IPS DF 4.7 (cell line): Measurements from ENCODE around the gene NUDT14.

Experiments used
- DNase-seq: peaks from one replicate; pipeline ENCODE4 v3.0.0-alpha.2; 2013; ENCODE audit warnings: low spot score; ENCODE audit errors: extremely low read depth

The NUDT14 gene

DNA sequence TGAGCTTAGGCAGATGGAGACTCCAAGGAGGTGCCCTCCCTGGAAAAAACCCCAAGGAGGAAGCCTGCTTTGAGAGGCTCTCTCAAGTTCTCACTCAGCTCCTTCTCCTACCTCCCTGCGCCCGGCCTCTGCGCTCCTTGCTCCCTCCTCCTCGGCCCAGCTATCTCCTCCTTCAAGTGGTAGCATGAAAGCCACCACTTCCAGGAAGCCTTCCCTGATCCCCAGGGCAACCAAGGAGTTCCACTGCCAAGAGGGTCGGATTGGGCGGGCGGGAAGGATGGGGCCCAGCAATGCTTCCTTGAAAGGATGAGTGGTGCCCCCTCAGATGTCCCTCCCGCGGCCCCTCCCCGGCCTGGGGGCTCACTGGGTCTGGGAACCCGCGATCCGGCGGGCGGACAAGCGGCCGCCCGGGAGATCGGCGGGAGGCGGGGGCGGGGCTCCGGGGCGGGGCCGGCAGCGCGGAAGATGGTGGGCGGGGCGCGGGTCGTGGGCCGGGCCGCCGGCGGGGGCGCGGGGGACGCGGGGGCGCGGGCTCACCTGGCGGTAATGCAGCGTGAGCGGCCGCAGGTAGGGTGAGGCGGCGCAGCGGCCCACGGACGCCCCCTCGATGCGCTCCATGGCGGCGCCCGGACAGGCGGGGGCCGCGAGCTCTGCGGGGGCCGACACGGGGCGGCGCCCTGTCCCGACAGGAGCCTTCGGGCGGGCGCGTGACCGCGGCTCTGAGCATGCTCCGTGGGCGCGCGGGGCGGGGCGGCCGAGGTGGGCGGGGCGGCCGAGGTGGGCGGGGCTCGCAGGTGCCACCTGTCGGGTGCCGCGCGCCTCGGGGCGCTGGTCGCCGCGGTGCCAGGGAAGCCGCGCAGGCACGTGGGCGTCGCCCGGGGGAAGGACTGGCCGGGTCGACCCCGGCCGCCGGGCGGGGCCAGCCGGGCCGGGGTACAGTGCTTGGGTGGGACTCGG is at the start of gene NUDT14:
TSS of gene NUDT14 (minus strand) at position 721 of the 957 bp plus-strand sequence. CDS start at position 618, 103 bp downstream.
- no peak for DNase-seq

DNA sequence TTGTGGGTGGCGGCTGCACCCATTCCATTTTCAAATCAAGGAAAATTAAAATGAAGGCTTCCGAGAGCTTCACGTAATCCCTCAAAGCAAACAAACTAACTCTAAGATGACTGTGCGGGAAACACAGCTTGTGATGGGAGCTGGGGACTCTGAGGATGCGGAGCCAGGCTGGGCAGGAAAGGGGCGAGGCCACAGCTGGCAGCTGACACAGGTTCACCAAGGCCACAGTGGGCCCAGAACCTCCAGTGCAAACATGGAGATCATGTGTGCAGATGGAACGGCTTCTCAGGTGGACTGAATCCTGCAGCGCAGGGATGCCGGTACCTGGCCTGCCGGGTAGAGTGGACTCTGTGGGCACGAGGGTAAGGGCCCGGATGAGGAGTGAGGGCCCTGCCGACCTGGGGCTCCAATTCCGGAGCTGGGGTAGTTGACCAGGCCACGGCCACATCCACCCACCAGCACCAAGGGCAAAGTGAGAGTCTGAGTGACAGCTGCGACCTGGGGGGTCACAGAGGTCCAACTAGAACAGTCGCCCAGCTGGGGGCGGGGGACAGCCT is 48.1 kb upstream of the NUDT14 start:
- DNase-seq, result no peak

DNA sequence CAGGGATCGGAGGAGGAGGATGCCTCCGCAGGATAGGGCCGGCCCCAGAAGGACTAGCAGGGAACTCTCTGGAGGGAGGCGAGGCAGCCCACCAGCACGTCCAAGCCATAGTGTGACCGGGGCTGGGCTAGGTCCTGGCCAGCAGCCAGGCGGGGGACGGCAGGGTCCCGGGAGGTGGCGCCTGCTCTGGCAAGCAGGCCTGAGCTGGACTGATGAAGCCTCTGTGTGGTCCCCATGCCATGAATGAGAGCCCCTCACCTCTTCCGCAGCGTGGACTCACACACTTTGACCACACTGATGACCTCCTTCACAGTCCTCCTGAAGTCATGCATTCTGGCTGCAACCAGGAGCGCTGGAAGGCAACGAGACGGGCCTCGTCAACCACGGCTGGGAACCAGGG is 47.5 kb upstream of the NUDT14 start:
- no peak for DNase-seq

DNA sequence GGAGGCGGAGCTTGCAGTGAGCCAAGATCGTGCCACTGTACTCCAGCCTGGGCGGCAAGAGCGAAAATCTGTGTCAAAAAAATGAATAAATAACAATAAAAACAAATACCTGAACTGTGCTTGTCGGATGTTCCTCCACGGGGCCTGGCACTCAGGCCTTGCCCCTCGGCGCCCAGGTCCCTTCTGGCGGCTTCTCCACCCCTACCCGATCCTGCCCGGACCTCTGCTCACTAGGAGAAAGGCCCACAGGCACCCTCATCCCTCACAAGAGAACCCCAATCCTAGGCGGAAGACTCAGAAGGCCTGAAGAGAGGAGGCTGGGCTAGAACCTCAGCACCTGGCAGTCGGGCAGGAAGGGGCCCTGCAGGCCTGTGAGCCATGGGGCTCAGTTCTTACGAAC is 46.2 kb upstream of the NUDT14 start:
- DNase-seq, result no peak

DNA sequence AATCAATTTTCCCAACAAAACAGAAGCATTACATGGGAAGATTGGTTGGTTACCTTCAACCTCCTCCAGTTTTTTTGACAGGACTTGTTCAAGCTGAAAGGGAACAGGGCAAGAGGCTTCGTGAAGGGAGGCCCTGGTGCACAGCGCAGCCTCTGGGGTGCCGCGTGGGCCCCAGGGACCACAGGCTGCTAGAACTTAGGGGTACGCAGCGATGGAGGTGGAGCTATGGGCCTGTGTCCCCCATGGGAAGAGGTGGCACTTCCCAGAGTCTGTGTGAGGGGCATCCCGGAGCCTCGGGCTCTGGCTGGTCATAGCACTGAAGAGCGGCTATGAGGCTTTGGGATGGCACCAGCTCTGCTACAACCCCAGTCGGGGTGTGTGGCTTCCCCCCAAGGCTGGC is 45.1 kb upstream of the NUDT14 start:
- DNase-seq, result no peak

DNA sequence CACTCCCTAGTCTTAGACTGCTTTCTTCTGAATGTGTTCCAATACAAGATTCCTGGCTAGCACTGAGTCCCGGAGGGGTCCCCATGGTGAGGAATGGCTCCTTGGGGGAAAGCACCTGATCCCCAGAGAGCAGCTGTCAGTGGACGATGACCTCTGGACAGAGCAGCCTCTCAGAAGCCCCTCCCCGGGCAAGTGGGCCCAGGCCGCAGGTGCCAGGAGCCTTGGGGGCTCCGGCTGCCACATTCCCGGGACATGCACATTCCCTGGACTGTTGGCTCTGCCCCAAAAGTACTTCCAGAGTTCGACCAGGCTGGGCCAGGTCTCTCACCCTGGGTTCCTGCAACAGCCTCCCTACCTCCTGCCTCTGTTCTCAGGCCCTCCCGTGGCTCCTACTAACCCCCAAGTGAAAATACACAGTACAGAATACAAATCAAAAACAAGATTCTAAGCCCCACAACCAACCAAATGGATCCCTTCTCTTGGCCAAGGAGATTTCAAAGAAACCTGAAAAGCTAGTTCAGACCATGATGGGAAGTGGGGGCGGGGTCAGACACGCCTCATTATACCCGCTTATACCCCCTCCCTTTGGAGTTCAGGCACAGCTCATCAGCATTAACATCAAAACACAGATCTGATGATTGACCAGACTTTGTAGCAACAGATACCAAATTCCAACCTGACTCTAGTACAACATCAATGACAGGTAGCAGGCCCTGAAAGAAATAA is 43.9 kb upstream of the NUDT14 start:
- no peak for DNase-seq

DNA sequence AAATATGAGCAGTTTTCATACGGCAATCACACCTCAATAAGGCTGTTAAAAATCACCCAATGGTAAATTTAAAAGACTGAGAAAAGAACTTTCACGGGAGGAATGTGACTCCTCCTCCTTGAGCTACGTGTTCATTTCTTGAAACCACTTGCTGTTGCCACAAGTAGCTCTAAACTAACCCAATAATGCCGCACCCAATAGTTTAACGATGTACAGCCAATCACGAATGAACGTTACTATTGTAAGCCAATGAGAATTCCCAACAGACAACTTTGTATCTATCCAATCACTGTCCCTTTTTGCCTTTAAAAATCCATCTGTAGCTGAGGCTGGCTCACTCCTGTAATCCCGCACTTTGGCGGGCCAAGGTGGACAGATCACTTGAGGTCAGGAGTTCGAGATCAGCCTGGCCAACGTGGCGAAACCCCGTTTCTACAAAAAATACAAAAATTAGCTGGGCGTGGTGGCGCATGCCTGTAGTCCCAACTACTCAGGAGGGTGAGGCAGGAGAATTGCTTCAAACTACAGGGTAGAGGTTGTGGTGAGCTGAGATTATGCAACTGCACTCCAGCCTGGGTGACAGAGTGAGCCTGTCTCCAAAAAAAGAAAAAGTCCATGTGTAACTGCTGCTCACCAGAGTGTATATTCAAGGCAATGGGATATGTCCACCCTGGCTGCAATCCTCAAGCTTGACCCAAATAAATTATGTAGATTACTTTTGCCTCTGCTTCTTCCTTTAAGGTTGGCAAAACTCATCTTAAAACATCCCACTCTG is 42.8 kb upstream of the NUDT14 start:
- DNase-seq, result no peak

DNA sequence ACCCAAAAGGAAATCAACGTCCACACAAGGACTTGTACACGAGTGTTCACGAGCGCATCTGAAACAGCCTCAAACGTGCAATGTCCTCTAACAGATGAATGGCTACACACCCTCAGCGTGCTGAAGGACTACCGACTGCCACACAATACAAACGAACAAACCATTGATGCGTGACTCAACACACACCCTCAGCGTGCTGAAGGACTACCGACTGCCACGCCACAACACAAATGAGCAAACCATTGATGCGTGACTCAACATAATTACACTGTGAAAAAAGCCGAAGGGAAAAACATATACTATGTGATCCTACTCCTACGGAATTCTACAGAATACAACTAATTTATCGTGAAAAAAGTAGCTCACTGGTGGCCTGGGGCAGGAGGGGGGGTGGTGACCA is 42.1 kb upstream of the NUDT14 start:
- no peak for DNase-seq

DNA sequence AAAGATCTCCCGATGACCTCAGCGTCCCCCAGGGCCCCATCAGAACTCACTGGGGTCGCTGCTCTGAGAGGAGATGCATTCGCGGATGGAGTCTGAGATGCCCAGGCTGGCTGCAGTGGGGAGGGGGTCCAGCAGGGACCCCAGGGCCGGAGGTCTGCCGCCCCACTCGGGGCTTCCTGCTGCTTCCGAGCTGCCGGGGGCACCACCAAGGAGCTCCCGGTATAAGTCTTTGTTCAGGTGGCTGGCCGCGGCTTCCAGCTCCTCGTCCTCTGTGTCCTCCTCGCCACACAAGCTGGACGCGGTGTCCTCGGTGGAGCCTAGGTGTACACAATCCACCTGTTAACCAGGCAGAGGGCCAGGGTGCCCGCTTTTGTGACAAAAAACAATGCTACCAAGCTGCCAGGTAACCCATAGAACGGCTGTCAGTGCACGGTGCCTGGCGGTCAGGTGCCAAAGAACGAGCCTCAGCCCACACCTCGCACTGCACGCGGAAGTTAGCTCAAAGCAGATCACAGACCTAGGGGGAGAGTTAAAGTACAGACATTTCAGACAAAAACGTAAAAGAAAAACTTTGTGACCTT is 40.6 kb upstream of the NUDT14 start:
- no peak for DNase-seq

DNA sequence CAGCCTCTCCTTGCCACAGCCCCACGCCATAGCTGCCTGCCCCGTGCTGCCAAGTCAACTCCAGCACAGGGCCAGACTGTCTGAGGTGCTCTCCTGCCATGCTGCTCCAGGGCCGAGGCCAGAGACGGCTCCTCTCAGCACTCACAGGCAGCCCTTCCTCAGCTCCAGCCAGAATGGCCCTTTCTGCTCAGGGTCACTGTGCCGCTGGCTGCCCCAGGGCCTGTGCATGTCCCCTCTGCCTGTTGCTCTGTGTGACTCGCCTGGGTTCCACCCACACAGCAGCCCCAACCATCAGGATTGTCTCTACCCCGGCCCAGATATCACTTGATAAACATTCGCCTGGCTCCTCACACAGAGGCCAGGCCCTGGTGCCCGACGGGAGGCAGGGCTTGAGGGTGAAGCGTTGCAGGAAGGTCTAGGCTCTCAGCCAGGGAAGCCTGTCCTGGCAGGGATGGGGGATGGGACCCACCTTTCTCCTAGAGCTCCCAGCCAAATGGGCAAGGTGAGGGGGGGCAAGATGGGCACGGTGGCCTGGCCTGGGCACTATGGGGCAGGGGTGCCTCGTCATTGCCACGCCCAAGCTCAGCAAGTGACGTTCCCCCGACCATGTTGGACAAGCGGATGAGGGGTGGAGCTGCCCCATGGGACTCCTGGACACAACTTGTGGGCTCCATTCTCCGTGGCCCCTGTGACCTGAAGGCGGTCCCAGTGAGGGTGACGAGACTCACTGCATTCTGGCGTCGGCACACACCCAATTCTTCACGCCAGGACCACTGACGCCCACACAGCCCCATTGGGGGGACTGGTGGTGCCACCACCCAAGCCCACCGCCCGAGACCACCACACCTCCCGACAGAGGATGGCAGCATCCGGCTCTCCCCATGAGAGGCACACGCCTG is 39.8 kb upstream of the NUDT14 start:
- DNase-seq, result no peak

DNA sequence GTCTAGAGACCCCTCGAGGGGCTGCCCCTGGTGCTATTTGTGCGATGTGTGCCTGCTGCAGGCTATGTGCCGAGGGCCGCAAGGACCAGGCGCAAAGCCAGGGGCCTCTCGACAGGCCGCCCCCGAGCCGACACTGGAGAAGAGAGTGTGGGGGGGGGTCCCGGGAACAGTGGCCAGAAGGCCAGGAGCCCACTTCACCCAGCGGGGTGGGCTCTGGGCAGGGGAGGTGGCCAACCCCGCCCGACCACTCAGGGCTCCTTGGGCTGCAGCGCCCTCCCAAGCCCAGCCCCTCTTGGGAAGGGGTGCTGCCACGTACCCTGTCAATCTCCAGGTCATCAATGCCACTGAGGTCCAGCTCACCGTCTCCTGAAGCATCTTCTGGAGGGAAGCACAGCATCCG is 38.6 kb upstream of the NUDT14 start:
- no peak for DNase-seq

DNA sequence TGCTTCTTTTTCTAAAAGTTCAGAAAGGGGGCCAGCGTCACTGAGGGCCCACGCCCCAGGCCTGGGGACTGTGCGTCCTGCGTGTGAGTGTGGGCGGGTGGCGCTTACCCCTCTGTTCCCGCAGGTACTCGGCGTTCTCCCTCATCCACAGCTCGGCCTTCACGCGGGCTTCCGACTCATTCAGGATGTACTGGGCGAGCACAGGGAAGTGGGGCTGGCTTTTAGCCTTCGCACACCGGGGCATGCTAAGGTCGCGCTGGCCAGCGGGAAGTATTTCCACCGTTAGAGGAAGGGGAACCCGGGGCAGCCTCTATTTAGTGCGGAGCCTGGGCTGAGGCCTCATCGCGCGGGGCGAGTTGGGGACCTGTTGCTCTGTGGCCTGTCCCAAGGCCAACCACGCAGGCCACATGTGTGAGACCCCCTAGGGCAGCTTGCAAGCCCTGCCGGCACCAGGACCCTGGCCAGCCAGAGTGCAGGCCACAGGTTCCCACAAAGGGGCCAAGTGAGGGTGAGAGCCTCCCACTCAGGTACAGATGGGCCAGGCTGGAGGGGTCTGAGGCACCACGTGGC is 38.0 kb upstream of the NUDT14 start:
- DNase-seq, result no peak

DNA sequence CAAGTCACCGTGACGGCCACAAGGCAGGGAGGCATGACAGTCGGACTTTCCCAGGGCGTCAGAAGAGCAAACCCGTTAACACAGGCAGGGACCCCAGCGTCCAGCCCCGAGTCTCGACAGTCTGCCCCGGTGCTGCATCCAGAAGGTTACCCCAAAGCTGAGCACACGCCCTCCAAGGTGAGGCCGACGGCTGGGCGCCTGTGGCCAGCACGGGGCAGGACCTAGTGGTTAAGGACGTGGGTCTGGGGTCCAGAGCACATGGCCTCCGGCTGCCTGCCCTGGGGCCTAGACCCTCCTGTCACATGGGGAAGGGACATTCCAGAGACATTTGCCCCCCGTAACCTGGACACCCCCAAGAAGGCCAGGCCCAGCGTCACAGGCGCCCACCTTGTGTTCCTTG is 37.5 kb upstream of the NUDT14 start:
- DNase-seq, result no peak

DNA sequence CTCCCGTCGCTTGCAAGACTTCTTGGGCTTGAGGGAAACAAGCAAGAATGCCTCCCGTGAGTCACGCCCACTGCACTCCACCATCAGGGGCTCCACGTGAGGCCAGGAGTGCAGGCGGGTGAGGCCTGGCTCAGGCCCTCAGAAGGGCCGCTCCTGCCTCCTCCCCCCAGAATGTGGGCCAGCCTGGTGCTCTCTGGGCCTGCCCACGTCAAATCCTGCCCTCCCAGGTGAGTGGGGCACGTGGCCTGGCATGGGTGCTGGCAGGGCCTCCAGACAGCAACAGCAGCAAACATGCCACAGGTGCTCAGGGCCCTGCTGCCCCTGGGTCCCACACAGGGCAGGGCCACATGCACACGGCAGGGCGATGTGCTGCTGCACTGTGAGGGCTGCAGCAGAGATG is 36.7 kb upstream of the NUDT14 start:
- no peak for DNase-seq

DNA sequence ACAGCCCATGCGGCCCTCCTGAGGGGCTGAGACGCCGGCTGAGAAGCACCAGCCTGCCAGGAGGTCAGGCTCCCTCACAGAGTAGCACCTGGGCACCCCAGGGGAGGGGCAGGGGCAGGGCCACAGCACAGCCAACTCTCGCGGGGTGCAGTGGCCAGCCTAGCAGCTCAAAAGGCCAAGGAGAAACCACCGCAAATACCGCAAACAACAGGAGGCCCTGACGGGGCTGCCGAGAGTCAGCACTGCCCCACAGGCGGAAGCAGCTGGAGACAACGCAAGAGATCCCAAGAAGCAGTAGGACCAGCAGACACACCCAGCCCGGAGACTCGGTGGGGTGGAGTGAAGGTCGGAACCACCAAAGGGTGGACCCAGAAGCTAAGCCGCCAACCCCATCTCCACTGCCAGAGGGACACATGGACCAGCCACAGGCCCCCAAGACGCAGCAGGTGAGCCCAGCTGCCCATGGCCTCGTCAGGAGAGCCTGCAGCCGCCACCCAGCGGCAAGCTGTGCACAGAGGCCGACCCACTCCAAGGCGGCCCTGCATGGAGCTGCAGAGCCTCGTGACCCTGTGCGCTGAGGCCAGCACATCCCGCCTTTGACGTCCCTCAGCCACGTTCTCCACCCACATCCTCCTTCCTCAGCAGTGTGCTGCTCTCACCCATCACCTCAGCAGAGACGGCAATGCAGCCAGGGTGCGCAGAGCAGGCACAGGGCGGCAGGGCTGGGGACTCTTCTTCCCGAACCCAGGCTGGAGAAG is 35.6 kb upstream of the NUDT14 start:
- DNase-seq, result no peak

DNA sequence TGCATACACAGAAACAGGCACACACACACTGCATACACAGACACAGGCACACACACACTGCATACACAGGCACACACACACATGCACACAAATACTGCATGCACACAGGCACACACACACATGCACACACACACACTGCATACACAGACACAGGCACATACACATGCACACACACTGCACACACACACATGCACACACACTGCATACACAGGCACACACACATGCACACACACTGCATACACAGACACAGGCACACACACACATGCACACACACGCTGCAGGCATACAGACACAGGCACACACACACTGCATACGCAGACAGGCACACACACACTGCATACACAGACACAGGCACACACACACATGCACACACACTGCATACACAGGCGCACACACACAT is 34.5 kb upstream of the NUDT14 start:
- DNase-seq, result no peak

DNA sequence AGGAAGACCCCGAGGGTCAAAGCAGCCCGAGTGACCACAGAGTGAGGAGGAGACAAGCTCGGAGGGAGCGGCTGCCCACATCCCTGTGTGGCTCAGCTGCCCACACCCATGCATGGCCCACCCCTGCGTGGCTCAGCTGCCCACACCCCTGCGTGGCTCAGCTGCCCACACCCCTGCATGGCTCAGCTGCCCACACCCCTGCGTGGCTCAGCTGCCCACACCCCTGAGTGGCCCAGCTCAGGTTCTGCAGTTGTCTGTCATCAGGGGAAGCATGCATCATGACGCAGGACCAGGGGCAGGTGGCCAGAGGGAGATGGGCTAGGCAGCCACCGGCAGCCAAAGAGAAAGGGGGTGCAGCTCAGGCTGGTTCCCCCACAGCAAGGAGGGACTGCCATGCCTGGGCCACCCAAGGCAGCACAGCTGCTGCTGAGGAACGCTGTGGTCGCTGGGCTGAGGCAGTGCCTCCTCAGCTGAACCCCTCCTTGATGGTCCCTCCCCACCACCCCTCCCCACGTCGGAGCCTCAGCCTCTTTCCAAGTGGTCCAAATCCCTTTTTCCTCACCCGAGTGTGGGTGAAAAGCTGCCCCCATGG is 33.3 kb upstream of the NUDT14 start:
- no peak for DNase-seq

DNA sequence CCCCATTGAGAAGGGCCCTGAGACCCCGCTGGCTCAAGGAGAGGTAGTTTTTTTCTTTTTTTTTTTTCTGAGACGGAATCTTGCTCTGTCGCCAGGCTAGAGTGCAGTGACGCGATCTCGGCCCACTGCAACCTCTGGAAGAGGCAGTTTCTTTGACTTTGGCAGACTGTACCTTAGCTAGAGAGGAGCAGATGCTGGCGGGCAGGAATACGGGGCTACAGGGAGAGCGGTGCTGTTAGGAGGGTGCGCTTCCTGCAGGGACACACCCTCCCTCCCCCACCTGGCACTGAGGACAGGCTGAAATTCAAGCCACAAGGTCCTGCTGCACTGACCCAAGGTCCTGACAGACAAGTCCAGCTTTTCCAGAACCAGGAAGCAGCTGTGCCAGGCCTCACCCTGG is 32.2 kb upstream of the NUDT14 start:
- DNase-seq, result no peak
